ENCODE measurements around the gene SYNGR3.

SYNGR3 gene

DNA sequence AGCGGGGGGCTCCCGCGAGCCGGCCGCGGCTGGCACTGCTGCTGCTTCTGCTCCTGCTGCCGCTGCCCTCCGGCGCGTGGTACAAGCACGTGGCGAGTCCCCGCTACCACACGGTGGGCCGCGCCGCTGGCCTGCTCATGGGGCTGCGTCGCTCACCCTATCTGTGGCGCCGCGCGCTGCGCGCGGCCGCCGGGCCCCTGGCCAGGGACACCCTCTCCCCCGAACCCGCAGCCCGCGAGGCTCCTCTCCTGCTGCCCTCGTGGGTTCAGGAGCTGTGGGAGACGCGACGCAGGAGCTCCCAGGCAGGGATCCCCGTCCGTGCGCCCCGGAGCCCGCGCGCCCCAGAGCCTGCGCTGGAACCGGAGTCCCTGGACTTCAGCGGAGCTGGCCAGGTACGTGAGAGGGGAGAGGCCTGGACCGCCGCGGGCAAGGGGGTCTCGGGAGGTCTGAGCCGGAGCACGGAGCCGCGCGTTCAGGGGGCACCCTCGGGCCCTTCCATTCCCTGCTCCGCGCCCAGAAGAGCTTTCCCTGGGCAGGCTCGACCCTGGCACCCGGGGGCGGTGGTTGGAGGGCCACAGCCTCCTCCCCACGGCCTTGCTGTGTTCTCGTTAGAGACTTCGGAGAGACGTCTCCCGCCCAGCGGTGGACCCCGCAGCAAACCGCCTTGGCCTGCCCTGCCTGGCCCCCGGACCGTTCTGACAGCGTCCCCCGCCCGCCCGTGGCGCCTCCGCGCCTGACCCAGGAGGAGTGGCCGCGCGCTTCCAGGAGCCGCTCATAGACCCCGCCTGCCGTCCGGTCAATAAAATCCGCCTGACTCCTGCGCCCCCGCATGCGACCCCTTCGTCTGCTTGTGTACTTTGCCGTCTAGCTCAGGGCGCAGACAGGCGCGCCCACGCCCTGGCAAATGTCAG, 30.4 kb downstream of the SYNGR3 start:
- Mint-ChIP-seq H3K27ac (no peak overlapping the region), H3K4me3 (peak overlapping the region; percentile 58), H3K27me3 (peaks cover 66% of the 10 kb centered on the region), H3K36me3 (no peaks in the 10 kb centered on the region), H3K9me3 (no peaks in the 10 kb centered on the region), H3K4me1 (peaks cover 25% of the 10 kb centered on the region)
- no peak for ATAC-seq

DNA sequence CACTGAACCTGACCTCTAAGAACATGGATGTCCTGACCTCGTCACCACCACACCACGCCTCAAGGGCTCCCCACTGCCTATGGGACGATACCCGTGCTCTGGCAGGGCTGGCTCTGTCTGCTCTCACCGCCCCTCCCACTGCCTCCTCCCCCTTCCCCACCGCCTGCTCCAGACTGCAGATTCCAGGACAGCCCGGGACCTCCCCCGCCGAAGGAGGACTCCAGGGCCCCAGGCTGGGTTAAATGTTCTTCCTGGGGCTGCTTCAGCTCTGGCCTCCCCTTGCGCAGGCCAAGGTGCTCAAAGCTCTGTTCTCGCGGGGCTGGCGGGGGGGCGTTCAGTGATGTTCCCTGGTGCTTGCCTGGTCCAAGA, 32.9 kb downstream of the SYNGR3 start:
- peak; percentile 39 for ATAC-seq
- H3K36me3 Mint-ChIP-seq: no peaks in the 10 kb centered on the region
- H3K4me1 Mint-ChIP-seq: peaks cover 33% of the 10 kb centered on the region
- peak overlapping the region; percentile 75 for H3K27ac Mint-ChIP-seq
- H3K9me3 Mint-ChIP-seq: no peaks in the 10 kb centered on the region
- peak overlapping the region; percentile 72 for H3K4me3 Mint-ChIP-seq
- peaks cover 75% of the 10 kb centered on the region for H3K27me3 Mint-ChIP-seq

DNA sequence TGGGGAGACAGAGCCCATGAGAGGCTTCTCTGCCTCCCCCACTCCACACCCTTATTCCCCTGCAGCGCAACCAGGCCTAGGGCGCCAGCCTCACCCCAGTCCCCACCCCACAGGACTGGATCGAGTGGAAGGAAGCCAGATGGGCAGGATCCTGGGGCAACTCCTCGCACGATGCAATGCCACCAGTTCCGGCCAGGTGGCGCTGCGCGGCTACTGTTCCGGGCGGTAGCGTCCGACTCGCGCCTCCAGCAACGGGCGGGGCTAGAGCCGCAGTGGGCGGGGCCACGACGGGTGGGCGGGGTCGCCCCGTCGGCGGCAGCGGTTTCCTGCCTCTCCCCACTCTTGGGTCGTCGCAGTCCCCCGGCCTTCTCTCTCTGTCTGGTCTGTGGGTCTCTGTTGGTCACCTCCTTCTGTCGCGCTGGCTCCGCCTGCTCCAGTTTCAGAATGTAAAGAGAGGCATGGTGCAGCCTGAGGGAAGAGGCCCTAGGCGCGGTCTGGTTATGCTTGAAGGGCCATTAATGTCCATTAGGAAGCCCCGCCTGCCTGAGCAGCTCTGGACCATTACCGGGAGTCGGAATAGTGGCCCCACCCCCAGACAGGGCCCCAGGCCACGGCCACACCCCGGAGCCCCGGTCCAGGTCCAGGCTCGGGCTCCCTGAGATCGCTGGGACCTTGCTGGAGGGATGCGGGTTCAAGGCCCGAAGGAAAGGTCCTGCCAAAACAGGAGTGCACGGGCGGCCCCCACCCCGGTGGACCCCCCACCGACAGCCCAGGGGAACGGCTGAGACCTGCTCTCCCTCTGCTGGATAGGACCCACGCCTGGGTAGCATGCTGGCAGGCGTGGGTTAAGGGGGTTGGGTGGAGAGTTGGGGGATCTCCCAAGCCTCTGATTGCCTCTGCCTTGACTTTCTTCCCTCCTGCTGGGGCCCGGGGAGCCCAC, 33.6 kb downstream of the SYNGR3 start:
- H3K36me3 Mint-ChIP-seq: no peaks in the 10 kb centered on the region
- peak; percentile 88 for ATAC-seq
- peak overlapping the region; percentile 72 for H3K4me3 Mint-ChIP-seq
- H3K4me1 Mint-ChIP-seq: peaks cover 33% of the 10 kb centered on the region
- H3K9me3 Mint-ChIP-seq: no peaks in the 10 kb centered on the region
- peak overlapping the region; percentile 75 for H3K27ac Mint-ChIP-seq
- peaks cover 74% of the 10 kb centered on the region for H3K27me3 Mint-ChIP-seq

DNA sequence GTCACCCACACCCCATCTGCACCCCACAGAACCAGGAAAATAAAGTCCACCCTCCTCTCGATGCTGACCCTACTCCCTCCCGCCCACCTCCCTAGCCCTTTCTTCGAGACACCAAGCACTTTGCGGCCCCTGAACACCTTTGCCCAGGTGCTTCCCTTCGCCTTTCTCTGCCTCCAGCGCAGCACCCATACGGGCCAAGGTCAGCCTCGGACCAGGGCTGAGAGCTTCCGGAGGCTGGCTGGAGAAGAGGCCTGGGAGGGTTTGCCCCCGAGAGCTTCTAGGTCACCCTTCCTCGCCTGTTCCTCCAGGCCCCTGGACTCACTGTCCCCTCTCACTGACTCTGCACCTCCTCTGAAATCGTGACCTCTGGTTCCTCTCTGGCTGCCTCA, 34.3 kb downstream of the SYNGR3 start:
- Mint-ChIP-seq H3K36me3 (no peaks in the 10 kb centered on the region), H3K27ac (peak overlapping the region; percentile 39), H3K9me3 (no peaks in the 10 kb centered on the region), H3K27me3 (peaks cover 74% of the 10 kb centered on the region), H3K4me3 (peak overlapping the region; percentile 26), H3K4me1 (peaks cover 33% of the 10 kb centered on the region)
- no peak for ATAC-seq

DNA sequence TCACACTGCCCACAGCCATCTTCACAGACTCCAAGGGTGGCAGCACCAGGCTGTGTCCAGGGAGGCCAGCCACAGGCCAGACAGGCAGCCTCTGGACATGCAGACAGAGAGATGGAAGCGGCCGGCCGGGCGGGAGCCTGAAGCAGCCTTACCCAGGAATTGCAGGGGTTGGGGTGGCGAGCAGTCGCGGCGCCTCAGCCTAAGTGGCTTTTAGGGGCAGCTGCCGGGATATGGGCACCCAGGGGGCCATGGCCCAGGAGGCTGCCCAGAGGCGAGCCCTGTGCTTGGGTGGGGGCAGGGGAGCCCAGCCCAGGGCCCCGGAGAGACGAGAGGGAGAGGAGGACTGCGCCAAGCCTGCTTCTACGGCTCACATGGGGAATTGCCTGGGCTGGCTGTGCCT, 35.5 kb downstream of the SYNGR3 start:
- Mint-ChIP-seq H3K4me1 (peaks cover 33% of the 10 kb centered on the region), H3K4me3 (peak overlapping the region; percentile 12), H3K36me3 (no peaks in the 10 kb centered on the region), H3K27ac (no peak overlapping the region), H3K27me3 (peaks cover 76% of the 10 kb centered on the region), H3K9me3 (no peaks in the 10 kb centered on the region)
- no peak for ATAC-seq

DNA sequence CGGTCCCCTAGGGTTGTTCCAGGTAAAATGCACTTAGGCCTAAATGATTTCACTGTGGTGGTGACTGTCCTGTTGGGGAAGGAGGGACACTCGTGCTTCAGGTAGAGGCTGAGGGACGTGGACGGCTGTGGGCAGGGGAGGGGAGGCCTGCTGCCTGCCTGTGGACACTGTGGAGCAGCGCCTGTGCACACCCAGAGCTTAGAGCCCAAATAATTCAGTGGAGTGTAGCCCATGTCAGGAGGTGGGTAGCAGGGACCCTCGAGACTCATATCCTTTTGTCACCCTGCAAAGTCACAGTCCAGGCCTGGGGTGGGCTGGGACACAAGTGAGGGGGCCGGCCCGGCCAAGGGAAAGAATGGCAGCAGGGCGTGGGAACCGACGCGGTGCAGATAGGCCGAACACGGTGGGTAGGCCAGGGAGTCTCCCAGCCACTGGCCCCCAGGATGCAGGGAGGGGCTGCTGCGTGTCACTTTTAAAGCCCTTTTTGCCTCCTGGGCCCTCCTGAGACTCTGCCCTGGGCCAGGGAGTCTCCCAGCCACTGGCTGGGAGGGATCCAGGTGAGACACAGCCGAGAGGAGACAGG, 36.2 kb downstream of the SYNGR3 start:
- Mint-ChIP-seq H3K36me3 (no peaks in the 10 kb centered on the region), H3K27me3 (peaks cover 69% of the 10 kb centered on the region), H3K9me3 (no peaks in the 10 kb centered on the region), H3K4me3 (peak overlapping the region; percentile 60), H3K4me1 (peaks cover 26% of the 10 kb centered on the region), H3K27ac (no peak overlapping the region)
- no peak for ATAC-seq

DNA sequence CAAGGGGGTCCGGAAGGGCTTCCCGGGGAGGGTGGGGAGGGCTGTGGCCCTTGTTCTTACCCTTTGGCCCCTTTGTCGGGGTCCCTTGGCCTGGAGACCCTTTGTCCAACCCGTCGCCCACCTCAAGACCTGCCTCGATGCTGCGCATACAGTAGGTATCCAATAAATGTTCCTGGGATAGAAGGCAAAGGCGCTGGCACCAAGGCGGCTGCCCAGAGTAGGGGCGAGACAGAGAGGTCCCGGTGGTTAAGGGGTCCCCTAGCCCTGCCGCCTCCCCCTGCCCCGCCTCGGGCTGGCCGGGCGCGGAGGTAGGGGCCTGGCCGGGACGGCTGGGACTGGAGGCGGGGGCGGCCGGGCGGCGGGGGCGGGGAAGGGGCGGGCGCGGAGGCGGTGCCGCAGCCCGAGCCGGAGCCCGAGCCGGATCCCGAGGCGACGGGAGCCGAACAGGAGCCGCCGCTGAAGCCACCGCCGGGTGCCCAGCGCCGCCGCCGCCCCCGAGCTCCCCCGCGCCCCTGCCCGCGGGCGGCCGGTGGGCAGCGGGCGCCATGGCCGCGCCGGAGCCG, 36.8 kb downstream of the SYNGR3 start, which contains the start of gene NHERF2:
TSS of gene NHERF2 (plus strand) at position 442 of the 563 bp plus-strand sequence. CDS start at position 546, 104 bp downstream.
- no peaks in the 10 kb centered on the region for H3K9me3 Mint-ChIP-seq
- no peak within 1 kb of the TSS for H3K27ac Mint-ChIP-seq
- peaks cover 26% of the 10 kb centered on the region for H3K4me1 Mint-ChIP-seq
- H3K36me3 Mint-ChIP-seq: no peaks in the 10 kb centered on the region
- H3K27me3 Mint-ChIP-seq: peaks cover 64% of the 10 kb centered on the region
- ATAC-seq: no peak
- H3K4me3 Mint-ChIP-seq: peak within 1 kb of the TSS; percentile 60

DNA sequence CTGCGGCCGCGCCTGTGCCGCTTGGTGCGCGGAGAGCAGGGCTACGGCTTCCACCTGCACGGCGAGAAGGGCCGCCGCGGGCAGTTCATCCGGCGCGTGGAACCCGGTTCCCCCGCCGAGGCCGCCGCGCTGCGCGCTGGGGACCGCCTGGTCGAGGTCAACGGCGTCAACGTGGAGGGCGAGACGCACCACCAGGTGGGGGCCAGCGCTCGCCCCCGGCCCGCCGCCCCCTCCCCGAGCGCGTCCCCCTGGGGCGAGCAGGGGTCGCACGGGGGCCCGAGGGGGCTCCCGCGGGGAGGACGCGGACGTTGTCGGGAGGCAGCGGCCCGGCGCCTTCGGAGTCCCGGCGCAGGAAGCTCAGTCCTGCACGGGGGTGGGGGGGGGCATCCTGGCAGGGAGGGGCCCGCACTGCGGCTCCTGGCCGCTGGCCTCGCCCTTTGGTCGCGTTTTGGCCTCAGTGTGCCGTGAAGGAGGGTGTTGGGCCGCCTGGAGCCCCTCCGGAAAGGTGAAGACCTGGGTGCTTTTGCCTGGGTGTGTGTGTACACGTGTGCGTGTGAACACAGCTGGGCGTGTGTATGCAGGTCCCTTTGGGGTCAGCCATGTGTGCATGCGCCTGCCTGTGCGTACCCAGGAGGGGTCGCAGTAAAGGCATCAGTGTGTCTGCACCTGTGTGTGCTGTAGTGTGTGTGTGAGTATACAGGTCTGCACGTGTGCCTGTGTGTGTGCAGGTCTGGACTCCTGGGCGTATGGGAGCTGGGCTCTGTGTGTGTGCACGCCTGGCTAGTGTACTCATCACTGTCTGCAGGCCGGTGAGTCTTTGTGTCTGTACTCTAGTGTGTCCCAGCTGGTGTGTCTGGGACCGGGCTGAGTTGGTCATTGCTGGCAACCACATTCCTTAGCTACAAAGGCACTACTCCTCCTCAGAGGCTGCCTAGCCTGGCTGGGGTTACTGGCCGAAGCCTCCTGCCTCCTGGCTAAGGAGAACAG, 37.5 kb downstream of the SYNGR3 start:
- H3K4me3 Mint-ChIP-seq: peak overlapping the region; percentile 58
- no peaks in the 10 kb centered on the region for H3K9me3 Mint-ChIP-seq
- H3K36me3 Mint-ChIP-seq: no peaks in the 10 kb centered on the region
- ATAC-seq: peak; percentile 20
- peaks cover 64% of the 10 kb centered on the region for H3K27me3 Mint-ChIP-seq
- peaks cover 30% of the 10 kb centered on the region for H3K4me1 Mint-ChIP-seq
- H3K27ac Mint-ChIP-seq: no peak overlapping the region

DNA sequence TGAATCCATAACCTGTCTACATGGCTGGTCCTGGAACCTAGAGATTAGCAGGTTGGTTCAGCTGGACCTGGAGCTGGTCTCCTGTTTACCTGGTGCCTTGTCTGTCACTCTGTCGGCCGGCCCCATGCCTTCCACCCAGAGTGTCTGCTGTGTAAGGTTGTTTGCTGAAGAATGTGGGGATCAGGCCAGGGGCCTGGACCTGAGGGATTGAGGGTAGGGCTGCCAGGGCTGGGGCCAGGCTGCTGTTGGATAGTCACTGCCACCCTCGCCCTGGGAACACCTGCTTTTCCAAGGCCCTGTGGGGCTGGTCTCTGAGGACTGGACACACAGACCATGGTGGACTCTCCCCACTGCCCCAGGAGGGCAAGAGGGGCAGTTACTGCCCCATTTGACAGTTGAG, 38.4 kb downstream of the SYNGR3 start:
- H3K4me3 Mint-ChIP-seq: no peak overlapping the region
- no peak for ATAC-seq
- H3K9me3 Mint-ChIP-seq: no peaks in the 10 kb centered on the region
- no peaks in the 10 kb centered on the region for H3K36me3 Mint-ChIP-seq
- no peak overlapping the region for H3K27ac Mint-ChIP-seq
- peaks cover 30% of the 10 kb centered on the region for H3K4me1 Mint-ChIP-seq
- peaks cover 61% of the 10 kb centered on the region for H3K27me3 Mint-ChIP-seq

DNA sequence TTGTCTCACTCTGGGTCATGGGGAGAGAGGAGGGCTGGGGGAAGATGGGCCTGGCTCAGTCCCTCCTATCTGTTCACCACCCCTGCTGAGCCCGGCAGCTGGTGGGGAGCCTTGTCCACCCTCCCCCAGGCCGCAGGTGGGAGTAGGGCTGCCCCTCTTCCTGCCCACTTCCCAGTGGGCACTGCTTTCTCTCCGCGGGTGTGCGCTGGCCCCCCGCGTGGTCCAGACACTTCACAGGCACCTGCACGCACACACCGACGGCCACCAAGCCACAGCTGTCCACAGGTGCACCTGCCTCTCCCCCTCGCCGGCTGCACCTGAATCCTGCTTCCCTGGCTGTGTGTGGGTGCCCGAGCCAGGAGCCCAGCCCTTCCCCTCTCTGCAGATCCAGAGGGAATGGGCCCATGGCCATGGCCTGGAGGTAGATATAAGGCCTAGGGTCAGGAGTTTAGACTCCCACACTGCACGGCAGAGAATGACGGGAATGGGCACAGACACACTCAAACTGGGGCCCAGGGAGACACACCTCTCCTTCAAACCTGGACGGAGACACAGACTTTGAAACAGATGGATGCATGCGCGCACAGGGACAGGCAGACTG, 39.0 kb downstream of the SYNGR3 start:
- H3K36me3 Mint-ChIP-seq: no peaks in the 10 kb centered on the region
- no peak overlapping the region for H3K4me3 Mint-ChIP-seq
- H3K9me3 Mint-ChIP-seq: no peaks in the 10 kb centered on the region
- no peak for ATAC-seq
- no peak overlapping the region for H3K27ac Mint-ChIP-seq
- H3K27me3 Mint-ChIP-seq: peaks cover 58% of the 10 kb centered on the region
- peaks cover 33% of the 10 kb centered on the region for H3K4me1 Mint-ChIP-seq

DNA sequence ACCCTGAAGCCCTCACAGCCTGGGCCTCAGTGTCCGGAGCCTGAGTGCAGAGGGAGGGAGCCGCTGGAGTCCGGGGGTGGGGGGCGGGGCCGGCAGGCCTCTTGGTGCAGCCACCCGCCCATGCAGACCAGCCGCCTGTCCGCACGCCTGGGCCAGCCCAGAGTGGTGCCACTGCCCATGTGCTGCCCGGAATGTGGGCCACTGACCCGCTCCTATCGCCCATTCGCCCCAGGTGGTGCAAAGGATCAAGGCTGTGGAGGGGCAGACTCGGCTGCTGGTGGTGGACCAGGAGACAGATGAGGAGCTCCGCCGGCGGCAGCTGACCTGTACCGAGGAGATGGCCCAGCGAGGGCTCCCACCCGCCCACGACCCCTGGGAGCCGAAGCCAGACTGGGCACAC, 39.6 kb downstream of the SYNGR3 start:
- ATAC-seq: no peak
- no peak overlapping the region for H3K27ac Mint-ChIP-seq
- no peak overlapping the region for H3K4me3 Mint-ChIP-seq
- no peaks in the 10 kb centered on the region for H3K9me3 Mint-ChIP-seq
- H3K36me3 Mint-ChIP-seq: no peaks in the 10 kb centered on the region
- peaks cover 31% of the 10 kb centered on the region for H3K4me1 Mint-ChIP-seq
- H3K27me3 Mint-ChIP-seq: peaks cover 53% of the 10 kb centered on the region

DNA sequence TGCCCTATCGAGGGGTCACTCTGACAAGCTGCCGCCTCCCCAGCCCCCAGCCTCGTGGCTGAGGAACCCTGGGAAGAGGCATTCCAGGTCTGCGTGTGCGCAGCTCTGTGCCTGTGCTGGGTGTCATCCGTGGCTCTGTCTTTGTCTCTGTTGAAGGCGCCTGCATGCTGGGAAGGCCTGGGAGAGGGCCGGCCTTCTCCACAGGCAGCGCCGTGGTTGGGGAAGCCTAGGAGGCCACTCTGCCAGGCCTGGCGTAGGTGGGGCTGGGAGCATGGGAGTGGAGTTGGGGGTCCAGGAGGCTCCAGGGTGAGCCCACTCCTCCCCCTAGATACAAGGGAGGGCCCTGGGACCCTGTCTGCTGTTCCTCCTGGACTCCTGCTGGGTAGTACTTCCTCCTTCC, 40.3 kb downstream of the SYNGR3 start:
- ATAC-seq: no peak
- no peaks in the 10 kb centered on the region for H3K36me3 Mint-ChIP-seq
- no peaks in the 10 kb centered on the region for H3K9me3 Mint-ChIP-seq
- no peak overlapping the region for H3K4me3 Mint-ChIP-seq
- H3K27ac Mint-ChIP-seq: no peak overlapping the region
- peaks cover 29% of the 10 kb centered on the region for H3K4me1 Mint-ChIP-seq
- H3K27me3 Mint-ChIP-seq: peaks cover 52% of the 10 kb centered on the region

DNA sequence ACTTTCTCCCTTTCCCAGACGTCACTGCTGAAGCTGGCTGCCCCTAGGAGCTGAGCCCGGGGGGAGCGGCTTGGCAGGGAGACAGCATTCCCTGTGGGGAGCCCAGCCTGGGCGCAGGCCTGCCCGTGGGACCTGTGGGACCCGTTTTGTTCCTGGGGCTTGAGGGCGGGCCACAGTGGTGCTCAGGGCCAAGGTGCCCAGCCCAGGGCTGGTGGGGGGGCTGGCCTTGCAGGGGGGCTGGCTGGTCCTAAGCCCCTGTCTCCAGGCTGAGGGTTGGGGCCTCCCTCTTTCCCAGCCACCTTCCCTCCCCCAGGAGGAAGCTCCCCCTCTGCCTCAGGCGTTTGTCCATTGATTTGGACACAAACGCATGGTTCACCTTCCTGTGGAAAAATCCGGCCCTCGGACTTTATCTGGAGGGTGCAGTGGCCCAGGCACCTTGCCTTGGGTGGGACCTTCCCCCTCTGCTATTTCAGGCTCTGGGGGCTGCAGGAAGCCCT, 41.4 kb downstream of the SYNGR3 start:
- Mint-ChIP-seq H3K27me3 (peaks cover 41% of the 10 kb centered on the region), H3K4me3 (no peak overlapping the region), H3K36me3 (no peaks in the 10 kb centered on the region), H3K9me3 (no peaks in the 10 kb centered on the region), H3K27ac (no peak overlapping the region), H3K4me1 (peaks cover 23% of the 10 kb centered on the region)
- no peak for ATAC-seq
